Measurements from ENCODE around the gene NPM1.
"Not testable (repeated sequence)": the region's sequence is repeated elsewhere in the genome, so short reads cannot be mapped to it uniquely, and the experiment has no call there.

NPM1 gene

GRCh38 chr5:171386006-171386671, 1.5 kb upstream of the NPM1 start:
- no peak for DNase-seq (ENCODE audit: low read depth in 2 of 2)

DNA sequence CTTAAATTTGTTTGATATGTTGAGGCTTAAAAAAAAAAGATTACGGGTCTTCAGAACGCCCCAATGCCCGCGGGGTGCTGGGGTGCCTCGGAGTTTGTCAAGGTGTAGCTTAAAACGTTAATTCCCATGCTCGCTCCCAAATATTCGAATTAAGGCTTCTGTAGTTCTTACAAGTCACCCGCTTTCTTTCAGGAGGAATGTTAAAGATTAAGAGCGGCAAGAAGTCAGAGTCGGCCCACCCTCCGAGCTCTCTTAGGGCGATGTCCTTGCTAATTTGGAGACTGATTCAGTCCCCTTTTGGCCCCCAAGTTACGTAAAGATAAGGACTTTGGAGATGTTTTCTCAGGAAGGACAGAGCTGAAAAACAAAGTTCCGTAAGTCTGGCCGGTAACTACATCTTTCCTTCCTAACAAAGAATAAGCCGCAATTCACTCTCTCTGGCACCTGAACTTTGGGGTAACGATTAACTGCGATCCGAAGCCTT, 746 bp upstream of the NPM1 start:
- no peak for DNase-seq (ENCODE audit: low read depth in 2 of 2)

DNA sequence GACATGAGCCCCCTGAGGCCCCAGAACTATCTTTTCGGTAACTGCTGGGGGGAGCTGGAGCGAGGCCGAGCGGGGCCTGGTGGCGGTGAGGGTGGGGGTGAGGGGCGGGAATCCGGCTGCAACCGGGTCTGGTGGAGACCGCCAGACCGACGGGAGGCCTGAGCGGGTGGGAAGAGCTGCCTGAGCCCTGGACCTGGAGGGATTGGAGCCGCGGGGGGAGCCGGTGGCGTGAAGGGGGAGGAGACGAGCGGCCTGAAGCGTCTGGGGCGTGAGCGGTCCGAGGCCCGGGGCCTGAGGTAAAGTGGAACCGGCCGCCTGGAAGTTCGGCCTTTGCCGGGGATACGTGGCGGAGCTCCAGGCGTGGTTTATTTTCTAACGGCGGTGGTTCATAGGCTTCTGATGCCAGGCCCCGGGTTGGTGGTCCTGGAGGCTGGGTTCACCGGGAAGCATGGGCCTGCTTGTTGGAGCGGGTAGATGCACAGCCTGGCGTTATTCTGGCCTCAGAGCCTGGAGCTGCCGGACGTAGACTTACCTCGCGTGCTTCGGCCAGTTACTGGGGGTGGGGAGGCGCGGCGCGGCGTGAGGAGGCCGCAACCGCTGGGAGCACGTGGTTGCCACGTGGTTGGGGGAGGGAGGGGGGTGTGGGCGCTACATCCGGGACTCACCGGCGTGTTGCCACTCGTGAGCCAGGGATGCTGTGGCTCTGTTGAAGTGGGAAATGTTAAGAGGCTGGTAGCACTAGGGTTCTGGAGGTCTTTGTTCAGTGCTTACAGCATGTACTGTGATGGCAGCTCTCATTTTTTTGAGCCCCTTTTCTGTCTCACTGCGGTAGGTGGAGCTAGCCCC, 544 bp downstream of the NPM1 start:
- DNase-seq (ENCODE audit: low read depth in 2 of 2): peak; percentile 34

DNA sequence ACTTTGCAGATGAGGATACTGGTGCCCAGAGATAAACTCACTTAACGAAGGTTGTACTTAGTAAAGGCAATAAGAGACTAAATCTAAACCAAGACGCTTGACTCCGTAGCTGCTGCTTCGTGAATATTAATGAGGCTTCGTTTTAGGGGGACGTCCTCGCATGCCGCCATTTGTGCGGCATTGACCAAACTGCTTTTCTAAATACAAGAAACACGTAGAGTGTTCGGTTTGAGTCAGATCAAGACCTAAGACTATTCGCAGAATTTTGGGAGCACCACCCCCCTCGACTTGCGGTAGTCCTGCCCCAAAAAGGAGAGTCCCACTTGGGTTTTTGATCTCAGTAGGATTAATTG, 1.1 kb downstream of the NPM1 start:
- DNase-seq (ENCODE audit: low read depth in 2 of 2): no peak

GRCh38 chr5:171390883-171391677, 3.4 kb downstream of the NPM1 start:
- no peak for DNase-seq (ENCODE audit: low read depth in 2 of 2)

DNA sequence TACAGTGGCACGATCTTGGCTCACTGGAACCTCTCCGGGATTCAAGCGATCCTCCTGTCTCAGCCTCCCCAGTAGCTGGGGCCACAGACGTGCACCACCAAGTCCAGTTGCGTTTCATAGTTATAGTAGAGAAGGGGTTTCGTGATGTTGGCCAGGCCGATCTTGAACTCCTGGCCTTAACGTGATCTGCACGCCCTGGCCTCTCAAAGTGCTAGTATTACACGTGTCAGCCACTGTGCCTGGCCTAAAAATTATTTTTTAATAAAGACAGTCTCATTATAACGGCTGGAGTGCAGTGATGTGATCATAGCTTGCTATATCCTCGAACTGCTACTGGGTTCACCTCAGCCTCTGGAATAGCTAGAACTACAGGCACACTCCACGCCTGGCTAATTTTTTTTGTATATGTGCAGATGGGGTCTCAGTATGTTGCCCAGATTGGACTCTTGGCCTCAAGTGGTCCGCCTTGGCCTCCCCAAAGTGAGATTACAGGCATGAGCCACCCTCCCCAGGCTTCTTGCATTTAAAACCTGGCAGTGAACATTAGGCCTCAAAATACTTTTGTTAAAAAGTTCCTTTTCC, 4.4 kb downstream of the NPM1 start:
- no peak for DNase-seq (ENCODE audit: low read depth in 2 of 2)

DNA sequence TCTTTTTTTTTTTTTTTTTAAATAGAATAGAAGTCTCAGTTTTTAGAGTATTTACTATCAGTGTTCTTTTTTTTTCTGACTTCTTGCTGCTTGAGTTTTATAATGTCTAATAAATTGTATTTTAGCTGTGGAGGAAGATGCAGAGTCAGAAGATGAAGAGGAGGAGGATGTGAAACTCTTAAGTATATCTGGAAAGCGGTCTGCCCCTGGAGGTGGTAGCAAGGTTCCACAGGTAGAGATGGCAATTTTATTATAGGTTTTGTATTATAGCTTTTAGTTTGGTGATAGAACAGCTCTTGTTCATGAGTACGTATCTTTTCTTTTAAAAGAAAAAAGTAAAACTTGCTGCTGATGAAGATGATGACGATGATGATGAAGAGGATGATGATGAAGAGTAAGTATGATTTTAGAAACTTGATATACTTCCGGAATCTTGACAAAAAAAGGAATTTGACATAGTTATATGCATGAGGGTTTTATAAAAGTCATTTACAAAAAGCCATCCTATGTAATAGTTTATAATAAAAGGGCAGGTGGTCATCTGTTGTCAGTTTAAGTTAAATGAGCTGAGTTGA, 5.0 kb downstream of the NPM1 start:
- no peak for DNase-seq (ENCODE audit: low read depth in 2 of 2)

- no peak for DNase-seq (ENCODE audit: low read depth in 2 of 2)
These were observed 7.4 kb downstream of the NPM1 start for GRCh38 chr5:171395042-171395441.

DNA sequence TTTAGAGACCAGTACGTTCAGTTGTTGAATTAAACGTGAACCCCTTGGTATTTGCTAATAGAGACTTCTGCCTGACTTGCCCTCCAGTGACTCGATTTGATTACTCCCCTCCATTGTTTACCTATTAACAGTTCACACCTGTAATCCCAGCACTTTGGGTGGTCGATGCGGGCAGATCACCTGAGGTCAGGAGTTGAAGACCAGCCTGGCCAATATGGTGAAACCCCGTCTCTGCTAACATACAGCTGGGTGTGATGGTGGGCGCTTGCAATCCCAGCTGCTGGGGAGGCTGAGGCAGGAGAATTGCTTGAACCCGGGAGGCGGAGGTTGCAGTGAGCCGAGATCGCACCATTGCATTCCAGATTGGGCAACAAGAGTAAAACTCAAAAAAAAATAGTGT, 8.9 kb downstream of the NPM1 start:
- not testable (repeated sequence) for DNase-seq (ENCODE audit: low read depth in 2 of 2)

GRCh38 chr5:171397190-171397589, 9.5 kb downstream of the NPM1 start:
- DNase-seq (ENCODE audit: low read depth in 2 of 2): no peak

DNA sequence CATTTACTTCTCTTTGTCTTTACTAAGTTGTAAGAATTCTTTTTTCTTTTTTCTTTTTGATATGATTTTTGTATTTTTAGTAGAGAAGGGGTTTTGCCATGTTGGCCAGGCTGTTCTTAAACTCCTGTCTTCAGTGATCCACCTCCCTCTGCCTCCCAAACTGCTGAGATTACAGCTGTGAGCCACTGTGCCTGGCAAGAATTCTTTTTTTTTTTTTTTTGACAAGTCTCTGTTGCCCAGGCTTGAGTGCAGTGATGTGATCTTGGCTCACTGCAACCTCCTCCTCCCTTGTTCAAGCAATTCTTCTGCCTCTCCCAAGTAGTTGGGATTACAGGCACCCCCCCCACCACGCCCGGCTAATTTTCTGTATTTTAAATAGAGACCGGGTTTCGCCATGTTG, 9.9 kb downstream of the NPM1 start:
- no peak for DNase-seq (ENCODE audit: low read depth in 2 of 2)

DNA sequence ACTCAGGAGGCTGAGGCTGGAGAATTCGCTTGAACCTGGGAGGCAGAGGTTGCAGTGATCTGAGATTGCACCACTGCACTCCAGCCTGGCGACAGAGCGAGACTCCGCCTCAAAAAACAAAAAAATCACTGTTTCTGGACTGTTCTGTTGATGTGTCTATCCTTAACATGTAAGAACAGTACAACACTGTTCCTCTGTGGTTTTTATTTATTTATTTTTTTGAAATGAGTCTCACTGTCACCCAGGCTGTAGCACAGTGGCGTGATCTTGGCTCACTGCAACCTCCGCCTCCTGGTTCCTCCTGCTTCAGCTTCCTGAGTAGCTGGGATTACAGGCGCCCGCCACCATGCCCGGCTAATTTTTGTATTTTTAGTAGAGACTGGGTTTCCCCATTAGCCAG, 11.0 kb downstream of the NPM1 start:
- DNase-seq (ENCODE audit: low read depth in 2 of 2): not testable (repeated sequence)

DNA sequence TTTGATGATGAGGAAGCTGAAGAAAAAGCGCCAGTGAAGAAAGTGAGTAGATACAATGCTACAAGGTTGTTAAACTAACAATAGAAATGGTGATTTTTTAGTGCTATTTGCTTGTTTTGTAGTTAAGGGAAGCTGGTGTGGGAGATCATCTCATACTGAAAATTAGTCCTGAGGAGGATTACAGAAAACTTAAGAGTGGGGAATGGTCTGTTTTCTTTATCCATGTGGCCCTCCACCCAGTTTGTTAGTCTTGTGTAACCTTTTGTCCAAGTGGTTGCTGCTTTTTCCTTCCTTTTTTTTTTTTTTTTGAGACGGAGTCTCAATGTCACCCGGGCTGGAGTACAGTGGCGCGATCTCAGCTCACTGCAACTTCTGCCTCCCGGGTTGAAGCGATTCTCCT, 12.5 kb downstream of the NPM1 start:
- DNase-seq (ENCODE audit: low read depth in 2 of 2): no peak

DNA sequence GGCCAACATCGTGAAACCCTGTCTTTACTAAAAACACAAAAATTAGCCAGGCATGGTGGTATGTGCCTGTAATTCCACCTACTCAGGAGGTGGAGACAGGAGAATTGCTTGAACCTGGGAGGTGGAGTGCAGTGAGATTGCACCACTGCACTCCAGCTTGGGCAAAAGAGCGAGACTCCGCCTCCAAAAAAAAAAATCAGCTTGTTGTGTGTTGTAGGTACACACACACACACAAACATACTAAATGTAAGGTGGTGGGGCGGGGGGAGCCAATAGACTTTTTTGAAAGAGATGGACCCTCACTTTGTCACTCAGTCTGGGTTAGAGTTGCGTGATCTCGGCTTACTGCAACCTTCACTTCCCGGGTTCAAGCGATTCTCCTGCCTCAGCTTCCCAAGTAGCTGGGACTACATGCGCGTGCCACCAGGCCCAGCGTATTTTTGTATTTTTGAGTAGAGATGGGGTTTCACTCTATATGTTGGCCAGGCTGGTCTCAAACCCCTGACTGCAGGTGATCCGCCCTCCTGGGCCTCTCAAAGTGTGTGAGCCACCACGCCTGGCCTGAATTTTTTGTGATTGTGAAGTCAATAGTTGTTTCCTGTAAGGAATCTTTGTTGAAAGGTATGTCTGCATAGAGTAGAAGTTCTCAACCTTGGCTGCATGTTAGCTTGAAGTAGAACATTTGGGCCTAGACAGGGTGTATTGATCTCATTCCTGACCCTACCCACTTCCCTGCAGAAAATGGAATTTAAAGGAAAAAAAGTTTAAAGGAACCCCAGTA, 13.7 kb downstream of the NPM1 start:
- no peak for DNase-seq (ENCODE audit: low read depth in 2 of 2)

DNA sequence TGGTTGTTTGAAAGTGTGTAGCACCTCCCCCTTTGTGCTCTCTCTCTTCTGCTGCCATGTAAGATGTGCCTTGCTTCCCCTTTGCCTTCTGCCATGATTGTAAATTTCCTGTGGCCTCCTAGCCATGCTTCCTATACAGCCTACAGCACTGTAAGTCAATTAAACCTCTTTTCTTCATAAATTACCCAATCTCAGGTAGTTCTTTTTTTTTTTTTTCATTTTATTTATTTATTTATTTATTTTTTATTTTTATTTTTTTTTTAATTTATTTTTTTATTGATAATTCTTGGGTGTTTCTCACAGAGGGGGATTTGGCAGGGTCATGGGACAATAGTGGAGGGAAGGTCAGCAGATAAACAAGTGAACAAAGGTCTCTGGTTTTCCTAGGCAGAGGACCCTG, 15.1 kb downstream of the NPM1 start:
- DNase-seq (ENCODE audit: low read depth in 2 of 2): not testable (repeated sequence)

DNA sequence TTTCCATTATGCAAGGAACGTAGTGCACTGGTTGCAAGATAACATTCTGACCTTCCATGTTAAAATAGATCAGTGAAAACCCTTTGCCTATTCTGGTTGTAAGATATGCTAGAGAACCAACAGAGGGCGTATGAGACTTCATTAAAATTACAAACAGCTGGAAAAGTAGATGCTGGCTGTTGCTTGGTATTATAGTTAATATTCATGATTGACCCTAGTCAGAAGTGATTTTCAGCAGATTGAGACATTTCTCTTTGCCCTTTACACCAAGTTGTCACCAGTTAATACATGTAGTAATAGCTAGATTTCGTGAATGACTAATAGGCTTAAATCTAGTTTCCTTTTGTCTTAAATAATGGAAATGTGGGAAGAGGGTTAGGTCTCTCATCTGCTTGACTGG, 18.0 kb downstream of the NPM1 start:
- DNase-seq (ENCODE audit: low read depth in 2 of 2): no peak

GRCh38 chr5:171407234-171407633, 19.6 kb downstream of the NPM1 start:
- DNase-seq (ENCODE audit: low read depth in 2 of 2): no peak

GRCh38 chr5:171409164-171410136, 21.8 kb downstream of the NPM1 start:
- no peak for DNase-seq (ENCODE audit: low read depth in 2 of 2)

DNA sequence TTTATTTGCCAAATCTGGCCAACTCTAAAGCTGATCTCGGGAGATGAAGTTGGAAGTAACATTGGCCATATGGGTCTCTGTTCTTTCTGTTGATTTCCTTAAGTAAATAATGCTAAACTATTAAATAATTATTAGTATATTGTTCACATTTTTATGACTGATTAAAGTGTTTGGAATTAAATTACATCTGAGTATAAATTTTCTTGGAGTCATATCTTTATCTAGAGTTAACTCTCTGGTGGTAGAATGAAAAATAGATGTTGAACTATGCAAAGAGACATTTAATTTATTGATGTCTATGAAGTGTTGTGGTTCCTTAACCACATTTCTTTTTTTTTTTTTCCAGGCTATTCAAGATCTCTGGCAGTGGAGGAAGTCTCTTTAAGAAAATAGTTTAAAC, 22.5 kb downstream of the NPM1 start:
- DNase-seq (ENCODE audit: low read depth in 2 of 2): no peak

DNA sequence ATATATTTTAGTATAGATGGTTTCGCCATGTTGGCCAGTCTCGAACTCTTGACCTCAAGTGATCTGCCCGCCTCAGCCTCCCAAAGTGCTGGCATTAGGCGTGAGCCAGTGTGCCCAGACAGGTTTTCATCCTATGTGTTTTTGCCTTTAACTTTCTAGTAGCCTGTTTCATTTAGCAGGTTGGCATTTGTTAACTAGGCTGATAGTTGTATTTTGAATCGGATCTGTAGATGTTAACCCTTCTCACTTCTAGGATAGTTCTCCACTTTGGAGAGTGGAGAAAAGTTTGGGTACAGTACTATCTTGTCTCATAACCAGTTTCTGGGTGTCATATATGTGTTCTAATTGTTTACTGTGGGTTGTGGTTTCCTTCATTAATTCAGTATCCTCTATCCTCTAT, 24.5 kb downstream of the NPM1 start:
- no peak for DNase-seq (ENCODE audit: low read depth in 2 of 2)
